ENCODE results near the gene GPR17. TPM values are rescaled to one million over a fixed set of nuclear protein-coding genes. Genes with fewer than 3 reads are reported as not detected.

Gene GPR17
- total RNA-seq, 1 experiment from 2014 or later: not detected

- no peak overlapping the region for H3K27ac ChIP-seq (ENCODE audit: low read length)
- CTCF ChIA-PET: no interaction called here
- in situ Hi-C loops (cut with HindIII; ENCODE audit: low pct_unique_long_range_greater_than_20kb, low sequenced_read_pairs): no loop called here
Measured at GRCh38 chr2:127694986-127695385, 49.0 kb downstream of the GPR17 start.

GRCh38 chr2:127695491-127696472, 49.8 kb downstream of the GPR17 start:
- no peak for DNase-seq (ENCODE audit: low read depth, low spot score)
- Histone ChIP-seq H3K4me3 (ENCODE audit: low read depth in 2 of 2, low read length in 2 of 2) (no peak overlapping the region), H3K27ac (ENCODE audit: low read length) (no peak overlapping the region), H3K36me3 (ENCODE audit: control insufficient read depth, insufficient read depth, low read length) (no peaks in the 10 kb centered on the region), H3K27me3 (ENCODE audit: control insufficient read depth, insufficient read depth, low read length) (no peaks in the 10 kb centered on the region), H3K9me3 (ENCODE audit: control insufficient read depth, insufficient read depth, low read depth, low read length) (no peaks in the 10 kb centered on the region), H3K4me1 (ENCODE audit: control insufficient read depth, insufficient read depth, low read length) (peaks cover 7% of the 10 kb centered on the region)
- ATAC-seq: peak; percentile 44; the same call in 1 of the 2 replicates
- no peak for TF ChIP-seq TCF7L2 (IDR thresholded peaks at IDR 0.05; ENCODE audit: low read depth, low read length)
- TF ChIP-seq, protein P1, sequence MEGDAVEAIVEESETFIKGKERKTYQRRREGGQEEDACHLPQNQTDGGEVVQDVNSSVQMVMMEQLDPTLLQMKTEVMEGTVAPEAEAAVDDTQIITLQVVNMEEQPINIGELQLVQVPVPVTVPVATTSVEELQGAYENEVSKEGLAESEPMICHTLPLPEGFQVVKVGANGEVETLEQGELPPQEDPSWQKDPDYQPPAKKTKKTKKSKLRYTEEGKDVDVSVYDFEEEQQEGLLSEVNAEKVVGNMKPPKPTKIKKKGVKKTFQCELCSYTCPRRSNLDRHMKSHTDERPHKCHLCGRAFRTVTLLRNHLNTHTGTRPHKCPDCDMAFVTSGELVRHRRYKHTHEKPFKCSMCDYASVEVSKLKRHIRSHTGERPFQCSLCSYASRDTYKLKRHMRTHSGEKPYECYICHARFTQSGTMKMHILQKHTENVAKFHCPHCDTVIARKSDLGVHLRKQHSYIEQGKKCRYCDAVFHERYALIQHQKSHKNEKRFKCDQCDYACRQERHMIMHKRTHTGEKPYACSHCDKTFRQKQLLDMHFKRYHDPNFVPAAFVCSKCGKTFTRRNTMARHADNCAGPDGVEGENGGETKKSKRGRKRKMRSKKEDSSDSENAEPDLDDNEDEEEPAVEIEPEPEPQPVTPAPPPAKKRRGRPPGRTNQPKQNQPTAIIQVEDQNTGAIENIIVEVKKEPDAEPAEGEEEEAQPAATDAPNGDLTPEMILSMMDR (IDR thresholded peaks at IDR 0.05): peak; percentile 74
- ChIA-PET POLR2A (no interaction called here), CTCF (interaction anchor here (0.7 to 1.7 kb wide), 3 partner anchors 20 to 105 kb away, joined by 3 to 6 read pairs (median 4); no protein-coding TSS in a partner anchor)
- BruUV-seq (replicated peaks): no TSS peak
- intact Hi-C loops (cut with micrococcal nuclease; ENCODE audit: unreplicated experiment) (no loop called here), in situ Hi-C loops (cut with HindIII; ENCODE audit: low pct_unique_long_range_greater_than_20kb, low sequenced_read_pairs) (no loop called here)

More at GRCh38 chr2:127694986-127695385, 49.0 kb downstream of the GPR17 start:
- intact Hi-C loops (cut with micrococcal nuclease; ENCODE audit: unreplicated experiment): no loop called here
- ATAC-seq (no peak), DNase-seq (ENCODE audit: low read depth, low spot score) (no peak)
- no peaks in the 10 kb centered on the region for H3K9me3 ChIP-seq (ENCODE audit: control insufficient read depth, insufficient read depth, low read depth, low read length)
- TF ChIP-seq, protein P1 (IDR thresholded peaks at IDR 0.05): no peak
- TF ChIP-seq SIN3A (IDR thresholded peaks at IDR 0.05; ENCODE audit: borderline replicate concordance, insufficient read depth, low read depth, low read length): no peak
- TF ChIP-seq REST (IDR thresholded peaks at IDR 0.05; ENCODE audit: insufficient read depth in 1 of 2, low read depth in 2 of 2, low read length in 1 of 2): no peak
- no peak for TF ChIP-seq POLR2AphosphoS5 (IDR thresholded peaks at IDR 0.05; ENCODE audit: low read depth, low read length)
- no peak for TF ChIP-seq TCF7L2 (IDR thresholded peaks at IDR 0.05; ENCODE audit: low read depth, low read length)
- BruUV-seq (replicated peaks): no TSS peak
- POLR2A ChIA-PET: no interaction called here
- H3K36me3 ChIP-seq (ENCODE audit: control insufficient read depth, insufficient read depth, low read length): no peaks in the 10 kb centered on the region
- H3K4me1 ChIP-seq (ENCODE audit: control insufficient read depth, insufficient read depth, low read length): no peaks in the 10 kb centered on the region
- H3K4me3 ChIP-seq (ENCODE audit: low read depth in 2 of 2, low read length in 2 of 2): no peak overlapping the region
- H3K27me3 ChIP-seq (ENCODE audit: control insufficient read depth, insufficient read depth, low read length): no peaks in the 10 kb centered on the region
